GM19238 (cell line): ENCODE results near the gene COL28A1.
A peak's percentile ranks its signal among the peaks of the same experiment; 100 is the strongest.

ENCODE experiments used
- DNase-seq: peaks from one replicate; pipeline ENCODE4 v3.0.0; 2011; ENCODE audit warnings: low spot score; ENCODE audit not compliant: insufficient read length

The COL28A1 gene

GRCh38 chr7:7335215-7335614, 200.5 kb downstream of the COL28A1 start:
- no peak for DNase-seq

- no peak for DNase-seq
These were observed 202.1 kb downstream of the COL28A1 start for GRCh38 chr7:7333610-7334009.

- DNase-seq = no peak
These were observed 204.2 kb downstream of the COL28A1 start for GRCh38 chr7:7331523-7331922.

- no peak for DNase-seq
These were observed 204.7 kb downstream of the COL28A1 start for GRCh38 chr7:7330997-7331396.

- DNase-seq = no peak
These were observed 206.3 kb downstream of the COL28A1 start for GRCh38 chr7:7329326-7329725.

- DNase-seq = no peak
These were observed 208.2 kb downstream of the COL28A1 start for GRCh38 chr7:7327423-7327822.

- no peak for DNase-seq
These were observed 211.0 kb downstream of the COL28A1 start for GRCh38 chr7:7324698-7325097.

- no peak for DNase-seq
These were observed 211.8 kb downstream of the COL28A1 start for GRCh38 chr7:7323921-7324320.

- DNase-seq = peak; percentile 5
These were observed 212.3 kb downstream of the COL28A1 start for GRCh38 chr7:7323352-7323751.

- DNase-seq = peak; percentile 53
These were observed 214.0 kb downstream of the COL28A1 start for GRCh38 chr7:7321681-7322080.

GRCh38 chr7:7318601-7319000, 217.1 kb downstream of the COL28A1 start:
- DNase-seq = no peak

- no peak for DNase-seq
These were observed 217.8 kb downstream of the COL28A1 start for GRCh38 chr7:7317850-7318249.

GRCh38 chr7:7315851-7316250, 219.8 kb downstream of the COL28A1 start:
- DNase-seq = no peak

- DNase-seq = no peak
These were observed 223.3 kb downstream of the COL28A1 start for GRCh38 chr7:7312323-7312722.

- no peak for DNase-seq
These were observed 224.7 kb downstream of the COL28A1 start for GRCh38 chr7:7311001-7311400.

GRCh38 chr7:7309203-7309602, 226.5 kb downstream of the COL28A1 start:
- DNase-seq = no peak
